ENCODE measurements around the gene FITM1.

FITM1 gene

DNA sequence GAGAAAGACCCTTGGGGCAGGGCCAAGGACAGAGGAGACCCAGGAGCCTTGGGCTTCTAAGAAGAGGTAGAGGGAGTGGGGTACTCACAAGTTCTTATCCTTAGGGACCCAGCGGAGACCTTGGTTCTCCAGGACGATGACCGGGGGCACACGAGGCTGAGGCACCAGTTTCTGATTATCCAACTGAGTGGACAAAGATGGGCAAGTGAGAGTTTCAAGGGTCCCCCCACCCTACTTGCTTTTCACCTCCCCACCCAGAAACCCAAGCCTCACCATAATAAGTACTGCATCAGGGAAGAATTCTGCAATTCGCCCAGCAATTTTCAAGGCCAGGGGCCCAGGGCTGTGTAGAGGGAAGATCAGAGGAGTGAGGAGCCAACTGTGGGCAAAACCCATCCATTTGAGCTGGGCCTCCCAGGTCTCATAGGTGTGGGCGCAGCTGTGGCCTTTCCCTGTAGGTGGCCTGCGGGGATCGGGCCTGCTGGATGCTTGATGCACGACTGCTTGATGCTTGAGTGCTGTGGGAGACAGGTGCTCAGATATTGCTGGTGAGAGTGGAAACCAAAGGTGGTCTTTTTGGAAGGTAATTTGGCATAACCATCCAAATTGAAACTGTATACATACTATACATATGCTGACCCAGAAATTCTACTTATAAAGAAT is 8.9 kb downstream of the FITM1 start:
- peak; percentile 38 for DNase-seq (ENCODE audit: low spot score)

DNA sequence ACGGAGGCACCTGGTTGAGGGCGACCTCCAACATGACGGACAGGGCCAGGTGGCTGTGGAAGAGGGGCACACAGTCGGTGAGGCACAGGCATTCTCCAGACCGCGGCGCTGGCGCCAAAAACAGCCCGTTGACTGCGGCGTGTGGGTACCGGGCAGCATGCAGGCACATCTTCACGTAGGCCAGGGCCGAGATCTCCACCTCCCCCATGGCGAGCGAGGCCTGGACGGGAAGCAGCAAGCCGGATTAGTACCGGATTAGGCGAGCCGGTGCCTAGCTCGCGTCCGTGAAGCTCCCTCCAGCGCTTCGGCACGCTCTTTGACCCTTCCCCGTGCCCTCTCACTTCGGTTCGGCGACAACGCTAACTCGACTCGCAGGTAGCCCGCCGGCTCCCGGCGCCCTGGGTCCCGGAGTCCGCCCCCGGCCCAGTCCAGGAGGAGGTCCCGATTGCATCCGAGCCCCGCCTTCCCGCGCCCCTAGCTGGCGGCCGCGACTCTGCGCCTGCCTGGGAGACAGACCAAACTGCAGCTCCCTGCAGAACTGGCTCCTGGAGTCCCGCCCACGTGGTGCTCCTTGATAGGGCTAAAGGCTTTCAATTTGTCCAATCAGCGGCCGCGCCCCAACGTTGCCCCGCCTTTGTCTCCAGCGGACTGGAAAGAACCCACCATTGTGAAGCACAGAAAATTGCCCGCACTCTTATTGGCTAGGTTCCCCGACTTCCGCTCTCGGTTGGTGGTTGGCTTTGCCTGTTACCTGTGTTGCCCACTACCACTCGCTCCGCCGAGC is 10.8 kb downstream of the FITM1 start, which contains the start of gene EMC9:
EMC9 (minus strand) TSS at position 495 of the 784 bp plus-strand sequence; CDS start at position 208, 287 bp downstream.
- DNase-seq (ENCODE audit: low spot score): peak; percentile 100

DNA sequence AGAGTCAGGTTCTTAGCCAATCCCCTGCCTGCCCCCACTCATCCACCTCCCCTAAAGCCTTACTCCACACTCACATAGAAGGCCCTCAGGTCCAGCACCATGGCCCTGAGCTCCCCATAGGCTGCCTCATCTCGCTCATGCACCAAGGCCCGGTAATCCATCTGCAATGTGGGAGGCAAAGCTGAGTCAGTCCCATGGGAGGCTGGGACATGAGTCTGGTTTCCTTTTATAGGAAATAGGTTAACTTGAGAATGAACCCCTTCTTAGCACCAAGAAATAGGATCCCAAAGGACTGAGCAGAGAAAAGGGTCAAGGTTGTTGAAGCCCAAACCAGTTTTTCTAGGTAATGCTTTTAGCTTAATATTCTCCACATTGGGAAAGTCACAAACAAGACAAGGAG is 13.1 kb downstream of the FITM1 start:
- DNase-seq (ENCODE audit: low spot score): peak; percentile 36

DNA sequence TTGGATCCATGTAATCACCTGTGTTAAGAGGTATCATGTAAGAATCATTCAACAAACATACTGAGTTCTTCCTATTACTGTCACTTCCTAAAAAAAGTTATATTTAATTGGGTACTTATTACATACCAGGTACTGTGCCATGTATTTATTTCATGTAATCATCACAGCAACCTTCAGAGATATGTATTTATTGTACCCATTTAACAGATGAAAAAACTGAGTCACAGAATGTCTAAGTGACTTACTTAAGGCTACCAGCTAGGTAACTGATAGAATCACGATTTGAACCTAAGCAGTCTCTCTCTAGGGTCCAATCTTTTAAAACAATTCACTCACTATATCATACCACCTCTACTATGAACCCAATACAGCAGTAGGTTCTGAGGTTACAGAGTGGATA is 14.0 kb downstream of the FITM1 start:
- DNase-seq (ENCODE audit: low spot score): no peak

DNA sequence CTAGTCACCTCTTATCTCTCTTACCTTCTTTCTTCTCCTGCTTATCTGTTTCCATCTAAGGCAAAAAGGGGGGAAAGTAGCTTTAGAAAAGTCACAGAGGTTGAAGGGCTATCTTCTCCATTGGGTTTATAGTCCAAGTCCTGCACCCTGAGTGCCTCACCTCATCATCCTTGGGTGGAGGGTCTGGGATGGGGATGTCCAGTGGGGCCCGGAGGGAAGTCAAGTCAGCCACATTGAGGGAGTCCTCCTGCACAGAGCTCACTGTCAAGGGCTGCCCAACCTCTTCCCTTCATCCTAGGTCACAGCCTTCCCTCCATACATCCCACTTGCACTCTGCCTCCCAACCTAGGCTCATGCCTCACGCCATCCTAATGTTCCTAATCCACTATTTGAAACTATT is 14.8 kb downstream of the FITM1 start:
- no peak for DNase-seq (ENCODE audit: low spot score)

DNA sequence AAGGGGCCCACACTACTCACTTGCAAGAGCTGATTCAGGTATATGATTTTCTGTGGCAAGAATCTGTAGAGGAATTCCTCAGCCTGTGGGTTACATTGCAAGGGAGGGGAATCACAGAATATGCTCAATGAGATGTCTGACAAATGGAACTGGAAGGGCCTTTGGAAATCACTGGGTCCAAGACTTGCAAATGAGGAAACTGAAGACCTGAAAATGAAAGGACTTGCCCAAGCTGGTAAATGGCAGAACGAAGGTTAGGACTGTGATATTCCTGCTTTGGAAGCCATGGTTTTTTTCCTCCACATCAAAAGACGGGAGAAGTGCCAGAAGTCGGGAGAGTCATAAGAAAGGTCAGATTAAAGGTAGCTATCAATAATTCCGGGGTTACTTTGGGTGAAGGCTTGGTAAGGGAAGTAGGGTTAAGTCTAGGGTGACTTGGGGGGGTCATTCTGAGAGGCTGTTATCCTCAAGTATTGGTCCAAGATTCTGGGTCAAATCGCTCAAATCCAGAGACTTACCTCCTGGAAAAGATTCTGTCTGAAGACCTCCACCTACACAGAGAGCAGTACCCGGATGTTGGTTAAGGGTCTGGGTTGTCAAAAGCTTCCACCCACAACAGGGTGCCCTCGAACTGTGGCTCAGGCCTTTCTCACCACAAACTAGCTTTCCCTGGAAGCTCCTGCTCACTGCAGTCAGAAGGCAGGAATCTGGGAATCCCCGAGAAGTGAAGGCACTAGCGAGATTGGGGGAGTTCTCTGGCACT is 15.4 kb downstream of the FITM1 start:
- DNase-seq (ENCODE audit: low spot score): peak; percentile 46

DNA sequence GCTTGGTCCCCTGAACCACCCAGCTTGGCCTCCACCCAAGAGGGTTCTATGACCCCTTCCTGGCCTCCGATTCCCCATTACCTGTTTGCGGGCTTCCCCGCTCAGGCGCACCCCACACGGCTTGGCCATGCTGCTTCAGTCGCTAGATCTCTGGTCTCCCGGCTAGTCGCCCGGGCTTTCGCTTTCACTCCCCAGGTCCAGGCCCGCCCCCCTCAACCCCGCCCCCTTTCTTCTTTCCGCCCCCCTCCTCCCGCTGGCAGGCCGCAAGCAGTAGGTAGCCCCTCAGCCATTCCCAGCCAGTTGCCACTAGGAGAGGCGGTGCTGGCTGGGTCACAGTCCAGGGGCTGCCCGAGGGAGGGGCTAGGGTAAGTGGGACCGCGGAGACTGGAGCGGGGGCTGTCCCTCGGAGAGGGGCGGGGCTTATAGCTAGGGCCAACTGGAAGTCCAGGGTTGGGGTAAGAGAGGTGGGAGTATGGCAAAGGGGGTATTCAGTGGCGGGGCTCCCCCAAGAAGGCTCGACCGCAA is 16.1 kb downstream of the FITM1 start, which contains the start of gene PSME2:
PSME2 (minus strand) TSS at position 158 of the 525 bp plus-strand sequence; CDS start at position 129, 29 bp downstream.
- DNase-seq (ENCODE audit: low spot score): peak; percentile 99

DNA sequence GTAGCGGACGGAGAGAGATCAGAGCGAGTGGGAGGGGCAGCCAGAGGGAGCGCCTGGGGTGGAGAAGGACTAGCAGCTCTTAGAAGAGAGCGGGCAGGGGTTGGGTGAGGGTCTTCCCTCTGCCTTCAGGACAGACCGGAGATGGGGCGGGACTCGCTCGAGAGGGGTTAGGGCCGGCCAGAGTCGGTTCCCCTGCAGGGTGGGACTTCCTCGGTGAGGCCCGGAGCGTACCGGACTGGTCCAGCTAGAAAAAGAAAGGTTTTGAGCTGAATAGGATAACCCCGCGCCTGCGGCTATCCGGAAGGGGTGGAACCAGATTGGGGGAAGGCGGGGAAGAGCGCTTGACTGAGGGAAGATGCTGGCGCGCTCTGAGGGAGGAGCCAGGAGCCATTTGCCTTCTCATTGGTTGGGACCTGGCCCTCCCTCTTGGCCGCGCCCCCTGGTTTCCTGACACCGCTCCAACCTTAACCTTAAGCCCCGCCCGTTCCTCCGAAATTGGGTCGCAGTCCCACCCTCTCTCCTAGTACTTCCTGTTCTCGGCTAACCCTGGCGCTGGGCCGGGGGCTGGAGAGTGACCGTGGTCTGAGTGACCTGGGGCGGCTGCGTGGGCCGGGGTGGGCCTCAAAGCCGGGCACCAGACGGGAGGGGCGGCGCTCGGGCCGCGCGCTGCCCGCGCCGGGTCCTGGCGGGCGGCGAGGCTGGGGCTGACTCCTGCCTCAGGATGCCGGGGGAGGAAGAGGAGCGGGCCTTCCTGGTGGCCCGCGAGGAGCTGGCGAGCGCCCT is 16.7 kb downstream of the FITM1 start, which contains the start of gene RNF31:
RNF31 (plus strand) TSS at position 521 of the 783 bp plus-strand sequence; CDS start at position 722, 201 bp downstream.
- peak; percentile 98 for DNase-seq (ENCODE audit: low spot score)

DNA sequence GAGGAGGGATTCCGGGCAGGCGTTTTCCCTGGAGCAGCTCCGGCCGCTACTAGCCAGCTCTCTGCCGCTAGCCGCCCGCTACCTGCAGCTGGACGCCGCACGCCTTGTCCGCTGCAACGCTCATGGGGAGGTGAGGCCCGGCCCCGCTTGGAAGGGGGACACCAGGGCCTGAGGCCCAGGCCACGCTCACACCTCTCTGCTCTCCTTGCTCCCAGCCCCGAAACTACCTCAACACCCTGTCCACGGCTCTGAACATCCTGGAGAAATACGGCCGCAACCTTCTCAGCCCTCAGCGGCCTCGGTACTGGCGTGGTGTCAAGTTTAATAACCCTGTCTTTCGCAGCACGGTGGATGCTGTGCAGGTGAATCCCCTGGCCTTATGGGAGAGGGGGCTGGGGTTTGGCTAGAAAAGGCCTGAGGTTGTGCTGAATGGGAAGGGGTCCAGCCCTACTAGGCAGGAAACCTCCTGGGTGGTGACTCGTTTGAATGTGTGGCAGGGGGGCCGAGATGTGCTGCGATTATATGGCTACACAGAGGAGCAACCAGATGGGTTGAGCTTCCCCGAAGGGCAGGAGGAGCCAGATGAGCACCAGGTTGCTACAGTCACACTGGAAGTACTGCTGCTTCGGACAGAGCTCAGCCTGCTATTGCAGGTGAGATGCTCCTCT is 17.4 kb downstream of the FITM1 start:
- no peak for DNase-seq (ENCODE audit: low spot score)

DNA sequence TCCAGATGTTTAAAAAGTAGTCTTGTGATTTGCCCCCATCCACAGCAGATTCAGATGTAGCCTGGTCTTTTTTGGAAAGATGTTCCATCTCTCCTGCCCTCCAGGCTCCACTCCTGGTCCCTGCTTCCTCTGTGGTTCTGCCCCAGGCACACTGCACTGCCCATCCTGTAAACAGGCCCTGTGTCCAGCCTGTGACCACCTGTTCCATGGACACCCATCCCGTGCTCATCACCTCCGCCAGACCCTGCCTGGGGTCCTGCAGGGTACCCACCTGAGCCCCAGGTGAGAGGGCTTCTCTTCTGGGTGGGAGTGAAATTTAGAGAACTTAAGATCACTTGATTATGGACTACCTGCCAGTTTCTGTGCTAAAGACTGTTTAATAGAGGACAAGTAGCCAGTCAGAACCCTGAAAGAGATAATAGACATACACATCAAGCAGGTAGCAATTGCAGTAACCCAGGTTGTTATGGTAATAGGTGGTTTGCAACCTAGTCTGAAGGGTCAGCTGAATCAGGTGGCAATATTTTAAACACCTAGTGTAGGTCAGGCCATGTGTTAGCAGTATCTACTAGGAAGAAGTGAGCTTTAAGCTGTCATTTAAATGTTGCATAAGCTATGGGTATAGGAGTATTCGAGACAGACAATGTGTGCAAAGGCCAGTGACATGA is 19.0 kb downstream of the FITM1 start:
- DNase-seq (ENCODE audit: low spot score): no peak

DNA sequence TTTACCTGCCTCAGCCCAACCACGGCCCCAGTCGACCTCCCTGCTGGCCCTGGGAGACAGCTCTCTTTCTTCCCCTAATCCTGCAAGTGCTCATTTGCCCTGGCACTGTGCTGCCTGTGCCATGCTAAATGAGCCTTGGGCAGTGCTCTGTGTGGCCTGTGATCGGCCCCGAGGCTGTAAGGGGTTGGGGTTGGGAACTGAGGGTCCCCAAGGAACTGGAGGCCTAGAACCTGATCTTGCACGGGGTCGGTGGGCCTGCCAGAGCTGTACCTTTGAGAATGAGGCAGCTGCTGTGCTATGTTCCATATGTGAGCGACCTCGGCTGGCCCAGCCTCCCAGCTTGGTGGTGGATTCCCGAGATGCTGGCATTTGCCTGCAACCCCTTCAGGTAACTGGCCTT is 19.6 kb downstream of the FITM1 start:
- DNase-seq (ENCODE audit: low spot score): no peak

DNA sequence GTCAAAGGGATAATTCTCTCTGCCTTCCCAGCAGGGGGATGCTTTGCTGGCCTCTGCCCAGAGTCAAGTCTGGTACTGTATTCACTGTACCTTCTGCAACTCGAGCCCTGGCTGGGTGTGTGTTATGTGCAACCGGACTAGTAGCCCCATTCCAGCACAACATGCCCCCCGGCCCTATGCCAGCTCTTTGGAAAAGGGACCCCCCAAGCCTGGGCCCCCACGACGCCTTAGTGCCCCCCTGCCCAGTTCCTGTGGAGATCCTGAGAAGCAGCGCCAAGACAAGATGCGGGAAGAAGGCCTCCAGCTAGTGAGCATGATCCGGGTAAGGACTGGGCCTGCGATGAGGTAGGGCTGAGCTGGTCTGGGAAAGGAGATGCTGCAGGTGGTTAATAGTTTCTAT is 20.1 kb downstream of the FITM1 start:
- no peak for DNase-seq (ENCODE audit: low spot score)

DNA sequence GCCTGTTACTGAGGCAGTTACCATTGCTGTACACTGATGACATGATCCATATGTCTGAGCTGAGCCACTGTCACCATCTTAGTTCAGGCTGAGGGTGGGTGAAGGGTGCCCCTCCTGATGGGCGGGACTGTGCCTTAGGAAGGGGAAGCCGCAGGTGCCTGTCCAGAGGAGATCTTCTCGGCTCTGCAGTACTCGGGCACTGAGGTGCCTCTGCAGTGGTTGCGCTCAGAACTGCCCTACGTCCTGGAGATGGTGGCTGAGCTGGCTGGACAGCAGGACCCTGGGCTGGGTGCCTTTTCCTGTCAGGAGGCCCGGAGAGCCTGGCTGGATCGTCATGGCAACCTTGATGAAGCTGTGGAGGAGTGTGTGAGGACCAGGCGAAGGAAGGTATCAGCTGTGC is 20.5 kb downstream of the FITM1 start:
- DNase-seq (ENCODE audit: low spot score): no peak

DNA sequence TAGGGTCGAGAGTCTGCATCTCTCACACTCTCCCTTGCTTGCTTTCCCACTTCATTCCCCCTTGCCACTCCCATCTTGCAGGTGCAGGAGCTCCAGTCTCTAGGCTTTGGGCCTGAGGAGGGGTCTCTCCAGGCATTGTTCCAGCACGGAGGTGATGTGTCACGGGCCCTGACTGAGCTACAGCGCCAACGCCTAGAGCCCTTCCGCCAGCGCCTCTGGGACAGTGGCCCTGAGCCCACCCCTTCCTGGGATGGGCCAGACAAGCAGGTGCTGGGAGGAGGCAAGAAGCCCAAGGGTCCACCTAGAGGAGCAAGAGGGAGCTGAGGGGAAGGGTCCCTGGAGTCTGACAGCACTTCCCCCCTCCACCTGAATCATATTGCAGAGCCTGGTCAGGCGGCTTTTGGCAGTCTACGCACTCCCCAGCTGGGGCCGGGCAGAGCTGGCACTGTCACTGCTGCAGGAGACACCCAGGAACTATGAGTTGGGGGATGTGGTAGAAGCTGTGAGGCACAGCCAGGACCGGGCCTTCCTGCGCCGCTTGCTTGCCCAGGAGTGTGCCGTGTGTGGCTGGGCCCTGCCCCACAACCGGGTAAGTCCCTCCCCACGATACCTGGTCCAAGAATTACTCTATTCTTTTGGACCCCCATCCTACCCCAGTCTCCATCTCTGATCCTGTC is 21.1 kb downstream of the FITM1 start:
- no peak for DNase-seq (ENCODE audit: low spot score)

DNA sequence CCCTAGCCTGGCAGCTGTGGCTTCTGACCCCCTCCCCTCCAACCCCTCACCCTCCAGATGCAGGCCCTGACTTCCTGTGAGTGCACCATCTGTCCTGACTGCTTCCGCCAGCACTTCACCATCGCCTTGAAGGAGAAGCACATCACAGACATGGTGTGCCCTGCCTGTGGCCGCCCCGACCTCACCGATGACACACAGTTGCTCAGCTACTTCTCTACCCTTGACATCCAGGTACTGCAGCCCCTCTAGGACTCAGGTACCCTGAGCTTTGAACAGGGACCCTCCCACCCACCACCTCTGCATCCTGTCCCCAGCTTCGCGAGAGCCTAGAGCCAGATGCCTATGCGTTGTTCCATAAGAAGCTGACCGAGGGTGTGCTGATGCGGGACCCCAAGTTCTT is 24.6 kb downstream of the FITM1 start:
- no peak for DNase-seq (ENCODE audit: low spot score)

DNA sequence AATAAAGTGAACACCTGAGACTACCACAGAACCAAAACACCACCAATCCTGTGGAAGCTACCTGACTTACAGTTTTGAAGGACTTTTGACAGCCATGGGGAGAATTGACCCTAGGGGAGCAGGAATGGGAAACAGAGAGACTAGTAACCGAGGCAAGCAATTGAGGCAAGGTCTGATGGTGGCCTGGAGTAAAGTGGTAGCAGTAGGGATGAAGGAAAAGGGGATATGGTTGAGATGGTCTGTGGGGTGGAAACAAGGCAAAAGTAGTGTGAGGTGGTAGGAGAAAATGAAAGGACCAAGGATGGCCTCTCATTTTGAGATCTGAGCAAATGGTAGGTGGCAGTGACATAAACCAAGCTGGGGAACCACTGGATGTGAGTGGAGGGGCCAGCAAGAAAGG is 26.4 kb downstream of the FITM1 start:
- no peak for DNase-seq (ENCODE audit: low spot score)

DNA sequence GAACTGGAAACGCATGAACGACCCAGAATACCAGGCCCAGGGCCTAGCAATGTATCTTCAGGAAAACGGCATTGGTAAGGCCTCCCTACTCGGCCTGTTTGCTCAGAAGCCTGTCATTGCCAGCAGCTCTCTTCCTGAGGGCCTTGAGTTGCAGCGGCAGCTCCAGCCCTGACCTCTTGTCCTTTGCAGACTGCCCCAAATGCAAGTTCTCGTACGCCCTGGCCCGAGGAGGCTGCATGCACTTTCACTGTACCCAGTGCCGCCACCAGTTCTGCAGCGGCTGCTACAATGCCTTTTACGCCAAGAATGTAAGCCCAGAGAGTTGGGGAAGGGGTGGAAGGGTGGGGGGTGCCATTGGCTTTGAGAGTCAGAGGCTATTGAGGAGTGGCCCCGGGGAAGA is 26.9 kb downstream of the FITM1 start:
- DNase-seq (ENCODE audit: low spot score): no peak

DNA sequence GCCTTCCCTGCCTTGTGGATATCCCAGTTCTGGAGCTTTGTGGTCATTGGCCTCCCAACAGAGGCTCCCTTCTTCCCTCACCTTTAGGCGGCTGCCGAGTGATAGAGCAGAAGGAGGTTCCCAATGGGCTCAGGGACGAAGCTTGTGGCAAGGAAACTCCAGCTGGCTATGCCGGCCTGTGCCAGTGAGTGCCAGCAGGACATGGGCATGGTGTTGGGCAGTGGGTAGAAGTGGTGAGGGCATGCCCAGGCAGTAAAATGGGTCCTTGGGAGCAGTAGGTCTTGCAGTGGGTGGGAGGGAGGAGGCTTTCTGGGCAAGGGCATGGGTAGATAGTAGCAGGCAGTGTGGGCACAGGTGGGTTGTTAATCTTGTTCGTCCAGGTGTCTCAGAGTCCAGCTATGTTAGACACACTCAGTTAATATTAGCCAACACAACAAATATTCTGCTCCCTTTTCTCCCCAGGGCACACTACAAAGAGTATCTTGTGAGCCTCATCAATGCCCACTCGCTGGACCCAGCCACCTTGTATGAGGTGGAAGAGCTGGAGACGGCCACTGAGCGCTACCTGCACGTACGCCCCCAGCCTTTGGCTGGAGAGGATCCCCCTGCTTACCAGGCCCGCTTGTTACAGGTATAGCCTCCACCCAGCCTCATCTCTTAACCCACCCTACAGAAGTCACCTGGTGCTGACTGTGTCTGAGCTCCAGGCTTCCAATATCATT is 29.5 kb downstream of the FITM1 start:
- DNase-seq (ENCODE audit: low spot score): no peak

DNA sequence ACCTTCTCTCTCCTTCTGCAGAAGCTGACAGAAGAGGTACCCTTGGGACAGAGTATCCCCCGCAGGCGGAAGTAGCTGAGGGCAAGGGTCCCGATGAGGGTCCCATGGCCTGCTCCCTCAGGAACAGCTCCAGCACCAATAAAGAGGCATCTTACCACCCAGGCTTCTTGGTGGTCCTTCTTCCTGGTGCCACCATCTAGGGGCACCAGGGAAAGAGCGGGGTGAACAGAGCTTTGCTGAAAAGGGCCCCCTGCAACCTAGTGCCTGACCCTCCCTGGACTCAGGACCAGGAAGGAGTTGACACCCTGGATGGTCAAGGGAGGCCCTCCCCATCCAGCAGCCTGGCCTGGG is 30.0 kb downstream of the FITM1 start:
- no peak for DNase-seq (ENCODE audit: low spot score)

Measured in kidney tubule cell (primary cell).